Kidney (tissue), 14 donors: ENCODE measurements around the gene NME8. TPM values are rescaled to one million over a fixed set of nuclear protein-coding genes. Genes with fewer than 3 reads are reported as not detected.

ENCODE experiments used
- DNase-seq, 5 donors: peaks; one replicate each; pipeline ENCODE4 v3.0.0-alpha.2; 2013 to 2020
- FAIRE-seq: peaks from 2 replicates; lab custom pipeline; 2012; peaks lifted over from hg19 to GRCh38; lab: Jason Lieb, UNC
- H3K27ac ChIP-seq, 2 donors: one replicate each; pipeline ENCODE4 v1.7.0; 2013; ENCODE audit warnings: low read depth in 2 of 2, low read length in 2 of 2, inconsistent platforms in 1 of 2
- H3K27me3 ChIP-seq: one replicate; pipeline ENCODE4 v1.7.1; 2013; ENCODE audit warnings: low read length, inconsistent platforms; ENCODE audit not compliant: control insufficient read depth, insufficient read depth
- H3K36me3 ChIP-seq, 3 donors: one replicate each; pipeline versions ENCODE4 v1.7.0 to v1.7.1; 2013; ENCODE audit warnings: low read length in 3 of 3, control low read depth in 1 of 3, inconsistent platforms in 1 of 3; ENCODE audit not compliant: insufficient read depth in 3 of 3, control insufficient read depth in 2 of 3
- H3K4me1 ChIP-seq, 3 donors: one replicate each; pipeline versions ENCODE4 v1.7.0 to v1.7.1; 2013; ENCODE audit warnings: low read length in 3 of 3, inconsistent platforms in 1 of 3, low read depth in 1 of 3; ENCODE audit not compliant: control insufficient read depth in 2 of 3, insufficient read depth in 2 of 3
- H3K4me3 ChIP-seq, 3 donors: one replicate each; pipeline versions ENCODE4 v1.7.0 to v1.8.1; 2013; ENCODE audit warnings: low read length in 3 of 3, control low read depth in 1 of 3, inconsistent platforms in 1 of 3
- H3K9ac ChIP-seq, 3 donors: one replicate each; pipeline versions ENCODE4 v1.7.0 to v1.7.1; 2013; ENCODE audit warnings: low read length in 3 of 3, control low read depth in 1 of 3, inconsistent platforms in 1 of 3
- H3K9me3 ChIP-seq, 3 donors: one replicate each; pipeline versions ENCODE4 v1.7.0 to v1.7.1; 2013; ENCODE audit warnings: low read length in 3 of 3, control low read depth in 1 of 3, inconsistent platforms in 1 of 3; ENCODE audit not compliant: control insufficient read depth in 2 of 3, insufficient read depth in 1 of 3
- CTCF ChIP-seq: IDR thresholded peaks from 3 replicates; pipeline ENCODE4 v1.5.1; 2012; ENCODE audit warnings: mild to moderate bottlenecking, moderate library complexity, borderline replicate concordance; ENCODE audit not compliant: insufficient read depth; ENCODE audit errors: extremely low read depth
- intact Hi-C: fragments of 100-400 bp; cut with DNase I; formaldehyde crosslinking; loops from one replicate; pipeline ENCODE4 v1.11.1; 2022
- polyA plus RNA-seq: library from polyadenylated mRNA; stranded (reverse); fragments of 350-450 nt; fragmentation: Illumina TruSeq; extraction: RNeasy Lipid Tissue Mini Kit (QIAGEN cat#74804); gene quantifications from one replicate; pipeline ENCODE4 v1.2.3, GENCODE V29; 2014; ENCODE audit warnings: low read depth, low replicate concordance; ENCODE audit not compliant: insufficient read depth
- total RNA-seq: library from RNA; stranded (reverse); fragmentation: NEBNext Ultra II Directional; extraction: Animal tissue kit (Norgen Biotek cat#: 25700); gene quantifications from one replicate; pipeline ENCODE4 v1.2.1, GENCODE V29; 2021
- donor health status: control.
- donor health status: control.
- donor health status: control.
- donor health status: control.
- donor health status: control.
- donor health status: DM: yes; HTN: yes; CAD: no.
- donor health status: Normal renal cell carcinoma (clear cell type).

Gene NME8
- total and polyA plus RNA-seq, 2 donors from 2014 or later: 0.44 to 1.2 TPM

GRCh38 chr7:37901236-37901827 lies 52.9 kb downstream of the NME8 start:
- DNase-seq: peak in 2 of 5 donors; percentile 63 to 76
- no peaks in the 10 kb centered on the region for H3K9me3 ChIP-seq
- H3K4me3 ChIP-seq: peak overlapping the region in 1 of 3 donors; percentile 5
- H3K27me3 ChIP-seq: no peaks in the 10 kb centered on the region
- peak overlapping the region in 1 of 2 donors; percentile 35 for H3K27ac ChIP-seq
- H3K4me1 ChIP-seq: peaks cover 2 to 12% (median 4%) of the 10 kb centered on the region in 3 donors
- no peaks in the 10 kb centered on the region for H3K36me3 ChIP-seq
- FAIRE-seq: peak; percentile 78
- intact Hi-C loops: loop anchor here (10.0 kb wide), 1 partner anchor 213 kb away; no protein-coding TSS in a partner anchor
- peak; percentile 54 for TF ChIP-seq CTCF
- H3K9ac ChIP-seq: no peak overlapping the region

DNA sequence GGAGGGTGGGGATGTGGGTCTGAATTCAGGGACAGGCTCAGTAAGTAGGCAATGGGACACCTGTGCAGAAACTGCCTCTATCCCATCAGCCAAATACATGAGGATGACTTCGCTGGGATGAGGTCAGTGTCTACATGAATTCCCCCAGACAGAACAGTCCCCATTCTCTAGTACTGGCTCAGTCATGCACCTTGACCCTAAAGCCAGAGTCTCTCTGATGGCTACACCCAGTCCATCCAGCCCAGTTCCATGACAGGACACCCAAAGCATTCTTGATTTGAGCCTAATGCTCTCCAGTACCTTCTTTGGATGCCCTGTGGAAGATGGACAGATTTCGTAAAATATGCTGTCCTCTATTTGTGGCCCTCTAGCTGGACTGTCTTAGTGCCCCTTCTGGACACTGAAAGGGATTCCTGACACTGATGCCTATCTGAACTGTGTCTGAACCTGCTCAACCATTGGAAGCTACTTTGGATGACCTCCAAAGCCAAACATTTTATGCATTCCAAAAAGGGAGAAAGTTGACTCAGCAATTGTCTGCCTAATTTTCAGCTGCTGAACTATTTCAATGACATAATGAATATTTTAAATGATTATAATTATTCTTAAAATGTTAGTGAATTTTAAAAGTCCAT lies 53.6 kb downstream of the NME8 start:
- Histone ChIP-seq H3K4me3 (no peak overlapping the region), H3K36me3 (no peaks in the 10 kb centered on the region), H3K9ac (no peak overlapping the region), H3K27ac (peak overlapping the region in 1 of 2 donors; percentile 35), H3K9me3 (no peaks in the 10 kb centered on the region), H3K27me3 (no peaks in the 10 kb centered on the region), H3K4me1 (peaks cover 2 to 12% (median 4%) of the 10 kb centered on the region in 3 donors)
- FAIRE-seq (peak; percentile 76), DNase-seq (peak in 2 of 5 donors; percentile 13 to 54)
- intact Hi-C loops: loop anchor here (10.0 kb wide), 1 partner anchor 213 kb away; no protein-coding TSS in a partner anchor
- TF ChIP-seq CTCF: no peak

DNA sequence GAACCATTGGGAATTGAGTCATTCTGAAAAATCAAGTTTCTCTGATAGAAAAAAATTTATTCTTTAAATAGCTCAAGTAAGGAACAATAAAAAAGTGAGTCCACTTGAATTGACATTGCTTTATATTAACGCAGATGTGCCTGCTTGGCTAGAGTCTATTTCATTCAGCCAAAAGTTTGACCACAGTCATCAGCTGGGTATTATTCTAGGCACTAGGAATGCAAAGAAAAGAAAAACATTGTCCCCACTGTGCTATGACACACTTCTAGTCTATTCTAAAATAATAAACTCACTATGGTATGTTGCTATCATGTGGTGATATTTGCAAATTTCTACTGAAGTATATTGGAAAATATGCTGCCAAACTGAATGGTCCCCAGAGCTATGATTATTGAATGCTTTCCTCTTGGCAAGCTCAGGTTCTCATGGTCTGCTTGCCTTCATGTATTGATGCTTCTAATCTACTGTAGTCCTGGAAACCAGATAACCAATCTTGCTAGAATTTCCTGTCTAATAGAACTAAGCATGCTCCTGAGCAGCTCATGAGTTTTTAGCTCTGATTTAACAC lies 59.9 kb downstream of the NME8 start:
- no peak for TF ChIP-seq CTCF
- no peaks in the 10 kb centered on the region for H3K36me3 ChIP-seq
- H3K27ac ChIP-seq: no peak overlapping the region
- H3K9ac ChIP-seq: no peak overlapping the region
- H3K27me3 ChIP-seq: no peaks in the 10 kb centered on the region
- H3K9me3 ChIP-seq: no peaks in the 10 kb centered on the region
- DNase-seq: peak in 1 of 5 donors; percentile 20
- H3K4me3 ChIP-seq: no peak overlapping the region
- no peaks in the 10 kb centered on the region for H3K4me1 ChIP-seq
- FAIRE-seq: no peak
- intact Hi-C loops: loop anchor here (10.0 kb wide), 1 partner anchor 206 kb away; no protein-coding TSS in a partner anchor
